Endothelial cell of umbilical vein (primary cell): Measurements from ENCODE around the gene RNF187. TPM values are rescaled to one million over a fixed set of nuclear protein-coding genes. Genes with fewer than 3 reads are reported as not detected.
A peak's percentile ranks its signal among the peaks of the same experiment; 100 is the strongest.

Source experiments
- BruUV-seq: library from RNA; stranded (reverse); fragments of 400-500 nt; replicated peaks from 2 replicates; lab custom pipeline; 2021; lab: Mats Ljungman, UMichigan
- CTCF ChIA-PET: fragments of 300-600, 350-600 bp; sonication (Branson Sonifier 250); formaldehyde crosslinking; loops from one replicate; lab custom pipeline; 2021; ENCODE audit warnings: antibody characterized with exemption, inconsistent platforms; lab: Charles Lee
- POLR2A ChIA-PET: fragments of 300-600, 350-600 bp; sonication (Branson Sonifier 250); formaldehyde crosslinking; loops from one replicate; lab custom pipeline; 2021; ENCODE audit warnings: antibody characterized with exemption, inconsistent platforms; lab: Charles Lee
- DNase-seq: peaks from one replicate; pipeline ENCODE4 v3.0.0-alpha.2; 2011; ENCODE audit warnings: low read depth, low spot score
- FAIRE-seq: peaks from 2 replicates; lab custom pipeline; 2011; peaks lifted over from hg19 to GRCh38; lab: Jason Lieb, UNC
- H2AFZ ChIP-seq: 2 replicates; pipeline ENCODE4 v1.6.0; 2012; ENCODE audit warnings: low read depth, low read length, control low read depth, inconsistent platforms
- H3K27ac ChIP-seq: 2 replicates; pipeline ENCODE4 v1.5.1; 2011; ENCODE audit warnings: low read depth, mild to moderate bottlenecking, control low read depth, low read length, moderate library complexity; ENCODE audit not compliant: insufficient read depth
- H3K27me3 ChIP-seq, 2 experiments: 2 replicates each; pipeline versions ENCODE4 v1.6.0 to v1.6.1; 2011; ENCODE audit warnings: low read length in 2 of 2, mixed read lengths in 1 of 2; ENCODE audit not compliant: control insufficient read depth in 2 of 2, insufficient read depth in 2 of 2
- H3K36me3 ChIP-seq, 2 experiments: 2 replicates in 1 of 2; 3 replicates in 1 of 2; pipeline ENCODE4 v1.5.1; 2011; ENCODE audit warnings: low read length in 2 of 2, mild to moderate bottlenecking in 1 of 2, moderate library complexity in 1 of 2; ENCODE audit not compliant: control insufficient read depth in 2 of 2, insufficient read depth in 2 of 2; ENCODE audit errors: extremely low read depth in 1 of 2
- H3K4me1 ChIP-seq: 3 replicates; pipeline ENCODE4 v1.5.1; 2011; ENCODE audit warnings: mild to moderate bottlenecking, low read length; ENCODE audit not compliant: control insufficient read depth, insufficient read depth; ENCODE audit errors: extremely low read depth
- H3K4me2 ChIP-seq: 2 replicates; pipeline ENCODE4 v1.6.1; 2011; ENCODE audit warnings: low read length, control low read depth, mixed read lengths; ENCODE audit not compliant: insufficient read depth
- H3K4me3 ChIP-seq, 3 experiments: fragments of 200-600 bp in 1 of 3; sonication (generic), shearing (Covaris generic) in 1 of 3; replicated peaks in 1 of 3; 2 replicates each; pipeline ENCODE4 v1.5.1; 2011 to 2016; ENCODE audit warnings: control low read depth in 3 of 3, low read length in 3 of 3, mild to moderate bottlenecking in 2 of 3, inconsistent platforms in 1 of 3, low read depth in 1 of 3, moderate library complexity in 1 of 3; ENCODE audit not compliant: insufficient read depth in 1 of 3
- H3K79me2 ChIP-seq: 2 replicates; pipeline ENCODE4 v1.6.0; 2012; ENCODE audit warnings: low read length, inconsistent platforms; ENCODE audit not compliant: control insufficient read depth, insufficient read depth
- H3K9ac ChIP-seq: replicated peaks from 2 replicates; pipeline ENCODE3; 2011; ENCODE audit warnings: low read length, control low read depth; ENCODE audit not compliant: insufficient read depth; ENCODE audit errors: extremely low read depth
- H3K9me1 ChIP-seq: replicated peaks from 3 replicates; pipeline ENCODE4 v1.6.0; 2011; ENCODE audit warnings: mild to moderate bottlenecking, low read length; ENCODE audit not compliant: control insufficient read depth, insufficient read depth; ENCODE audit errors: extremely low read depth
- H3K9me3 ChIP-seq: replicated peaks from 2 replicates; pipeline ENCODE4 v1.5.1; 2012; ENCODE audit warnings: low read length, inconsistent platforms; ENCODE audit not compliant: control insufficient read depth, insufficient read depth
- H4K20me1 ChIP-seq: replicated peaks from 2 replicates; pipeline ENCODE3; 2011; ENCODE audit warnings: mild to moderate bottlenecking, low read length; ENCODE audit not compliant: control insufficient read depth, insufficient read depth; ENCODE audit errors: extremely low read depth
- CTCF ChIP-seq, 2 donors: IDR thresholded peaks; 1 replicate in 1 of 2; 2 replicates in 1 of 2; pipeline ENCODE4 v1.5.1; 2011; ENCODE audit warnings: low read length in 2 of 2, mild to moderate bottlenecking in 2 of 2, moderate library complexity in 2 of 2, control low read depth in 1 of 2, inconsistent platforms in 1 of 2, low read depth in 1 of 2; ENCODE audit not compliant: insufficient read depth in 1 of 2; ENCODE audit errors: extremely low read depth in 1 of 2
- GATA2 ChIP-seq: IDR thresholded peaks from 2 replicates; pipeline ENCODE4 v1.7.0; 2011; ENCODE audit warnings: low read depth, mild to moderate bottlenecking, moderate library complexity, mixed read lengths, low read length; ENCODE audit not compliant: insufficient read length, insufficient read depth
- MYC ChIP-seq: IDR thresholded peaks from one replicate; pipeline ENCODE4 v1.6.1; 2011; ENCODE audit warnings: mild to moderate bottlenecking, low read depth, low read length
- dilution Hi-C: fragments of 300-500 bp; cut with MboI; formaldehyde crosslinking; loops from one replicate; pipeline ENCODE4 v1.15.0; 2019; ENCODE audit warnings: low sequenced_read_pairs; ENCODE audit not compliant: extremely low pct_ligation_motif_present
- intact Hi-C: fragments of 100-400 bp; cut with micrococcal nuclease; formaldehyde crosslinking; loops from one replicate; pipeline ENCODE4 v1.10.0; 2022
- polyA plus RNA-seq, 4 experiments: library from polyadenylated mRNA; depleted of rRNA in 3 of 4; stranded (reverse) in 3 of 4; unstranded in 1 of 4; fragments of >200 nt; gene quantifications; 2 replicates each; pipeline versions ENCODE4 v1.2.1 to v1.2.3, GENCODE V29; 2011 to 2012; ENCODE audit warnings: missing spikeins in 1 of 4
- total RNA-seq: library from RNA; stranded (reverse); gene quantifications from 2 replicates; pipeline ENCODE4 v1.2.3, GENCODE V29; 2021

RNF187 gene
- total and polyA plus RNA-seq, 2 donors (not counting 3 experiments of a cell fraction or from before 2014, with no cell fraction given): 48.0 to 86.4 TPM

DNA sequence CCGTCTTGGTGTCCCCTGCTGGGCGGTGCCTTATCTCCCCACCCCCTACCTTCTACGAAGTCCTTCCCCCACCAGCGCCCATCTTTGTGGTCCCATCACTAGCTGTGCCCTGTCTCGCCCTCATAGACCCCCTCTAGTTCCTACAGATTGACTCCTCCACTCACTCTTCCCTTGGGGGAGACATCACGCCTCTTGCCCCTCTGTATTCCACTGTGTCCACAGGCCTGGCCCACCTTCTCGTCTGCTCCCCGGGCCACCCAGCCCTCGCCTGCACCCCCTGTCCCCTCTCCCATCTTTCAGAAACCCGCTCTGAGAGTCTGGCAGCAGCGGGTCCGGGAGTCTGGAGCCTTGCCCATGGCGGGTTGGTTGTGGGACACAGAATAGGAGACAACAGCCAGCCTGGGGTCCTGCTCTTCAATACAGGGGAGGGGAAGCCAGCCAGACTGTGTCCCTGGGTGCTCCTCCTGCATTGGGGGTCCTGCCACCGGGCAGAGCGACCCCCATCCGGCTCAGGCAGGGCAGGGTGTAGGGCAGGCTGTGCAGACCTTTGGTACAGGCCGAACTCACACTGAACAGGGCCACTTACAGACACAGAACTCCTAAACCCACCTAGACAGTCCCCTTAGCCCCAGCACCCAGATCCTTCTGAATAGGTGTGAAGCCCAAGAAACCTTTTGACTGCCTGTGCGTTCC lies 1.1 kb downstream of the RNF187 start:
- intact Hi-C loops (loop anchor here (5.0 kb wide), 1 partner anchor 321 kb away; the partner anchor contains the start of gene IBA57), dilution Hi-C loops (no loop called here)
- Histone ChIP-seq H3K27me3 (no peaks in the 10 kb centered on the region), H3K79me2 (no peaks in the 10 kb centered on the region), H4K20me1 (no peaks in the 10 kb centered on the region), H3K36me3 (peaks cover 0 to 19% of the 10 kb centered on the region in 2 experiments), H3K4me3 (peak overlapping the region; percentile 37 to 79 (median 42)), H3K4me2 (peak overlapping the region; percentile 27), H3K4me1 (no peaks in the 10 kb centered on the region), H2AFZ (no peak overlapping the region), H3K9me3 (no peaks in the 10 kb centered on the region), H3K9ac (peak overlapping the region; percentile 5), H3K9me1 (no peaks in the 10 kb centered on the region), H3K27ac (no peak overlapping the region)
- no peak for DNase-seq
- BruUV-seq: no TSS peak
- ChIA-PET POLR2A (interaction anchor here (1.5 kb wide), 1 partner anchor 31 kb away, joined by 3 read pairs; a partner anchor contains a TSS), CTCF (interaction anchor here (0.6 to 3.9 kb wide), 5 partner anchors 16 to 92 kb away, joined by 3 to 36 read pairs (median 3); a partner anchor contains a TSS)
- no peak for TF ChIP-seq GATA2
- no peak for TF ChIP-seq MYC
- TF ChIP-seq CTCF (IDR thresholded peaks at IDR 0.05; ENCODE audit: extremely low read depth in 1 of 2, insufficient read depth in 1 of 2, low read depth in 1 of 2, low read length in 2 of 2): no peak
- FAIRE-seq: no peak
